Progenitor cell of endocrine pancreas (in vitro differentiated cells): ENCODE data around the gene RGS7. TPM values are rescaled to one million over a fixed set of nuclear protein-coding genes. Genes with fewer than 3 reads are reported as not detected.

Experiments used
- DNase-seq: peaks from one replicate; pipeline ENCODE4 v3.0.0; 2021; ENCODE audit warnings: low spot score; ENCODE audit not compliant: unreplicated experiment
- H3K27ac Mint-ChIP-seq: 2 replicates; pipeline ENCODE4 v1.8.0; 2021; ENCODE audit warnings: mild to moderate bottlenecking, moderate library complexity, mixed read lengths
- H3K27me3 Mint-ChIP-seq: 2 replicates; pipeline ENCODE4 v1.8.0; 2021; ENCODE audit warnings: mixed read lengths
- H3K36me3 Mint-ChIP-seq: 2 replicates; pipeline ENCODE4 v1.8.0; 2022; ENCODE audit warnings: mixed read lengths; ENCODE audit not compliant: insufficient read depth
- H3K4me1 Mint-ChIP-seq: 2 replicates; pipeline ENCODE4 v1.8.0; 2021; ENCODE audit warnings: low read depth, mixed read lengths
- H3K4me3 Mint-ChIP-seq: 2 replicates; pipeline ENCODE4 v1.8.0; 2021; ENCODE audit warnings: low read depth, mild to moderate bottlenecking, moderate library complexity, mixed read lengths
- H3K9me3 Mint-ChIP-seq: 2 replicates; pipeline ENCODE4 v1.8.0; 2021; ENCODE audit warnings: low read depth, mixed read lengths
- CTCF ChIP-seq: fragments of 200-600 bp; sonication (generic); IDR thresholded peaks from one replicate; pipeline ENCODE4 v1.5.0; 2021; ENCODE audit warnings: antibody characterized with exemption, mild to moderate bottlenecking; ENCODE audit not compliant: unreplicated experiment
- total RNA-seq: library from RNA; stranded (reverse); gene quantifications from 2 replicates; pipeline ENCODE4 v1.2.1, GENCODE V29; 2021

The RGS7 gene
- total RNA-seq, 1 donor from 2014 or later, result 2.4 TPM

GRCh38 chr1:240847325-240847724 is 509.7 kb downstream of the RGS7 start:
- DNase-seq, result no peak
- no peaks in the 10 kb centered on the region for H3K27me3 Mint-ChIP-seq
- H3K9me3 Mint-ChIP-seq, result peaks cover 12% of the 10 kb centered on the region
- H3K4me3 Mint-ChIP-seq, result no peak overlapping the region
- no peak overlapping the region for H3K27ac Mint-ChIP-seq
- H3K4me1 Mint-ChIP-seq, result no peaks in the 10 kb centered on the region
- H3K36me3 Mint-ChIP-seq, result no peaks in the 10 kb centered on the region
- no peak for TF ChIP-seq CTCF

GRCh38 chr1:240844486-240844885 is 512.5 kb downstream of the RGS7 start:
- Mint-ChIP-seq H3K36me3 (no peaks in the 10 kb centered on the region), H3K27me3 (no peaks in the 10 kb centered on the region), H3K4me1 (no peaks in the 10 kb centered on the region), H3K27ac (no peak overlapping the region), H3K9me3 (no peaks in the 10 kb centered on the region), H3K4me3 (no peak overlapping the region)
- no peak for DNase-seq
- TF ChIP-seq CTCF, result no peak

GRCh38 chr1:240843798-240844197 is 513.2 kb downstream of the RGS7 start:
- no peak for DNase-seq
- no peaks in the 10 kb centered on the region for H3K4me1 Mint-ChIP-seq
- H3K27ac Mint-ChIP-seq, result no peak overlapping the region
- no peak overlapping the region for H3K4me3 Mint-ChIP-seq
- no peaks in the 10 kb centered on the region for H3K36me3 Mint-ChIP-seq
- TF ChIP-seq CTCF, result no peak
- H3K27me3 Mint-ChIP-seq, result no peaks in the 10 kb centered on the region
- H3K9me3 Mint-ChIP-seq, result no peaks in the 10 kb centered on the region

- no peaks in the 10 kb centered on the region for H3K27me3 Mint-ChIP-seq
- no peak for DNase-seq
- peaks cover 3% of the 10 kb centered on the region for H3K9me3 Mint-ChIP-seq
- no peak overlapping the region for H3K27ac Mint-ChIP-seq
- H3K36me3 Mint-ChIP-seq, result no peaks in the 10 kb centered on the region
- H3K4me1 Mint-ChIP-seq, result no peaks in the 10 kb centered on the region
- no peak for TF ChIP-seq CTCF
- H3K4me3 Mint-ChIP-seq, result no peak overlapping the region
Observed at GRCh38 chr1:240836271-240836670, 520.7 kb downstream of the RGS7 start.

GRCh38 chr1:240835291-240835690 is 521.7 kb downstream of the RGS7 start:
- Mint-ChIP-seq H3K4me3 (no peak overlapping the region), H3K4me1 (peaks cover 4% of the 10 kb centered on the region), H3K36me3 (no peaks in the 10 kb centered on the region), H3K27me3 (no peaks in the 10 kb centered on the region), H3K9me3 (peaks cover 3% of the 10 kb centered on the region), H3K27ac (no peak overlapping the region)
- no peak for DNase-seq
- TF ChIP-seq CTCF, result no peak
